GM12892 (cell line): ENCODE data around the gene C6orf136.

Experiments used
- POLR2A ChIP-seq: IDR thresholded peaks from 2 replicates; pipeline ENCODE4 v1.6.1; 2011; ENCODE audit warnings: low read depth, low read length, control low read depth
- POLR2AphosphoS5 ChIP-seq: IDR thresholded peaks from 2 replicates; pipeline ENCODE4 v1.6.1; 2011; ENCODE audit warnings: low read depth, low read length, control low read depth
- TAF1 ChIP-seq: IDR thresholded peaks from 2 replicates; pipeline ENCODE4 v1.6.1; 2011; ENCODE audit warnings: low read depth, mild to moderate bottlenecking, control low read depth, low read length, borderline replicate concordance

GRCh38 chr6:30640481-30640880 lies 6.5 kb upstream of the C6orf136 start:
- TF ChIP-seq POLR2A (no peak), POLR2AphosphoS5 (no peak), TAF1 (no peak)
